Measurements from ENCODE around the gene DAO.

DNA sequence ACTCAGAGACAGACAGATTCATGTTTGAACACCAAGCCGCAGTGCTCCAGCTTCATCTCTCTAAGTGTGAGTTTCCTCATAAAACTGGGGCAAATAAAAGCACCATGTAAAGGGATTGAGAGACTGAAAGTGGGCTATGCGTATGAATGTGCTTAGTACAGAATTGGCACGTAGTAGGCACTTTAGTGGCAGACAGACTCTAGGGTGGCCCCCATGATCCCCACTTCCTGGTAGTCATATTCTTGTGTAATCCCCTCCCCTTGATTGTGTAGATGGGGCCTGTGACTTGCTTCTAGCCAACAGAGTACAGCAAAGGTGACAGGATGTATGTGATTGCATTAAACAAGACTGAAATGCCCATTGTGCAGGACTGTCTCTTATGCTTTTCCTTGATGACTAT, 43.0 kb downstream of the DAO start:
- no peak for TF ChIP-seq POLR2A (IDR thresholded peaks at IDR 0.05)
- TF ChIP-seq, protein P1, sequence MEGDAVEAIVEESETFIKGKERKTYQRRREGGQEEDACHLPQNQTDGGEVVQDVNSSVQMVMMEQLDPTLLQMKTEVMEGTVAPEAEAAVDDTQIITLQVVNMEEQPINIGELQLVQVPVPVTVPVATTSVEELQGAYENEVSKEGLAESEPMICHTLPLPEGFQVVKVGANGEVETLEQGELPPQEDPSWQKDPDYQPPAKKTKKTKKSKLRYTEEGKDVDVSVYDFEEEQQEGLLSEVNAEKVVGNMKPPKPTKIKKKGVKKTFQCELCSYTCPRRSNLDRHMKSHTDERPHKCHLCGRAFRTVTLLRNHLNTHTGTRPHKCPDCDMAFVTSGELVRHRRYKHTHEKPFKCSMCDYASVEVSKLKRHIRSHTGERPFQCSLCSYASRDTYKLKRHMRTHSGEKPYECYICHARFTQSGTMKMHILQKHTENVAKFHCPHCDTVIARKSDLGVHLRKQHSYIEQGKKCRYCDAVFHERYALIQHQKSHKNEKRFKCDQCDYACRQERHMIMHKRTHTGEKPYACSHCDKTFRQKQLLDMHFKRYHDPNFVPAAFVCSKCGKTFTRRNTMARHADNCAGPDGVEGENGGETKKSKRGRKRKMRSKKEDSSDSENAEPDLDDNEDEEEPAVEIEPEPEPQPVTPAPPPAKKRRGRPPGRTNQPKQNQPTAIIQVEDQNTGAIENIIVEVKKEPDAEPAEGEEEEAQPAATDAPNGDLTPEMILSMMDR (IDR thresholded peaks at IDR 0.05 in 4 of 5, conservative IDR thresholded peaks at IDR 0.05 in 1 of 5) = no peak
